ENCODE data around the gene RTBDN. TPM values are rescaled to one million over a fixed set of nuclear protein-coding genes. Genes with fewer than 3 reads are reported as not detected.
A peak's percentile ranks its signal among the peaks of the same experiment; 100 is the strongest.

Gene RTBDN
- total and polyA plus RNA-seq, 2 of the 8 experiments (the other 6 are each of a cell fraction or from before 2014, with no cell fraction given), result 4.0 to 4.8 TPM

DNA sequence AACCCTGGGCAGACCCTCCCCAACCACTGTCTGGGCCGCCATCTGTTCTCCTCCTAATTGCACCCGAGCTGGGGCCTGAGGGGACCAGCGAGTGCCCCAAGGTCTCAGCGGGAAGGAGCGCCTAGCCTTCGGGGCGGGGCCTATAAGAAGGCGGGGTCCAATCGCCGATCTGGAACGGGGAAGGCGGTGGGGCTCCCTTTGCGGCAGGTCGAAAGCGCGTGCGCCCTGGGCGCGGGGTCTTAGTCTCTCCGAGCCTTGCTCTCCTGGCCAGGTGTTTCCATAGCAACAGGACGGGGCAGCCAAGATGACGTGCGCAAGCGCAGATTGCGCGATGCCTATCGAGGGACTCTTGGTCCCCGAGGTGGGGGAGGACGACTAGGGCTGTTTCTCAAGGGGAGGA is 6.7 kb upstream of the RTBDN start (continued):
- peak; percentile 23; the same call in 1 of the 2 replicates for TF ChIP-seq SP4 (IDR thresholded peaks at IDR 0.05; ENCODE audit: low read length)
- no peak; a peak in 1 of 4 replicates for TF ChIP-seq SIN3A (conservative IDR thresholded peaks at IDR 0.05 in 1 of 2, IDR thresholded peaks at IDR 0.05 in 1 of 2; ENCODE audit: low read depth in 1 of 2, low read length in 2 of 2)
- TF ChIP-seq CBX8 (IDR thresholded peaks at IDR 0.05; ENCODE audit: borderline replicate concordance, low read depth, low read length), result no peak
- no peak for TF ChIP-seq CHD2 (IDR thresholded peaks at IDR 0.05; ENCODE audit: low read length)
- no peak for TF ChIP-seq KDM4A (IDR thresholded peaks at IDR 0.05; ENCODE audit: low read depth, low read length, severe bottlenecking)
- TF ChIP-seq CEBPB (IDR thresholded peaks at IDR 0.05; ENCODE audit: low read depth, low read length), result no peak
- TF ChIP-seq SIX5 (IDR thresholded peaks at IDR 0.05; ENCODE audit: low read depth, low read length), result no peak
- TF ChIP-seq CTBP2 (IDR thresholded peaks at IDR 0.05; ENCODE audit: borderline replicate concordance, insufficient read depth, insufficient read length, low read length), result no peak
- no peak for TF ChIP-seq RAD21 (IDR thresholded peaks at IDR 0.05 in 1 of 2, conservative IDR thresholded peaks at IDR 0.05 in 1 of 2; ENCODE audit: low read depth in 2 of 2, low read length in 2 of 2)
- TF ChIP-seq EP300 (IDR thresholded peaks at IDR 0.05; ENCODE audit: borderline replicate concordance in 1 of 2, low read depth in 2 of 2, low read length in 2 of 2), result no peak
- no peak for TF ChIP-seq SUZ12 (IDR thresholded peaks at IDR 0.05; ENCODE audit: low read length)
- TF ChIP-seq JUND (IDR thresholded peaks at IDR 0.05; ENCODE audit: low read length), result no peak
- TF ChIP-seq JUN (IDR thresholded peaks at IDR 0.05; ENCODE audit: low read depth, low read length), result no peak
- TF ChIP-seq SIRT6 (IDR thresholded peaks at IDR 0.05; ENCODE audit: low read length), result no peak
- TF ChIP-seq, protein P1, sequence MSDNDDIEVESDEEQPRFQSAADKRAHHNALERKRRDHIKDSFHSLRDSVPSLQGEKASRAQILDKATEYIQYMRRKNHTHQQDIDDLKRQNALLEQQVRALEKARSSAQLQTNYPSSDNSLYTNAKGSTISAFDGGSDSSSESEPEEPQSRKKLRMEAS (IDR thresholded peaks at IDR 0.05), result peak; percentile 62
- no peak for TF ChIP-seq NANOG (IDR thresholded peaks at IDR 0.05; ENCODE audit: insufficient read depth, low read depth, low read length, poor library complexity, severe bottlenecking)
- TF ChIP-seq NRF1 (IDR thresholded peaks at IDR 0.05; ENCODE audit: low read depth, low read length), result peak; percentile 81
- TF ChIP-seq EZH2 (IDR thresholded peaks at IDR 0.05; ENCODE audit: low read depth, low read length, severe bottlenecking), result no peak
- TF ChIP-seq, protein P2, sequence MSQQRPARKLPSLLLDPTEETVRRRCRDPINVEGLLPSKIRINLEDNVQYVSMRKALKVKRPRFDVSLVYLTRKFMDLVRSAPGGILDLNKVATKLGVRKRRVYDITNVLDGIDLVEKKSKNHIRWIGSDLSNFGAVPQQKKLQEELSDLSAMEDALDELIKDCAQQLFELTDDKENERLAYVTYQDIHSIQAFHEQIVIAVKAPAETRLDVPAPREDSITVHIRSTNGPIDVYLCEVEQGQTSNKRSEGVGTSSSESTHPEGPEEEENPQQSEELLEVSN (IDR thresholded peaks at IDR 0.05), result peak; percentile 31; the same call in 1 of the 2 replicates
- no peak for TF ChIP-seq RBBP5 (IDR thresholded peaks at IDR 0.05; ENCODE audit: borderline replicate concordance, low read depth, low read length)
- no peak for TF ChIP-seq SAP30 (IDR thresholded peaks at IDR 0.05; ENCODE audit: insufficient read depth, insufficient replicate concordance, low read length)
- no peak for TF ChIP-seq RXRA (IDR thresholded peaks at IDR 0.05; ENCODE audit: insufficient read depth, low read depth, low read length)
- TF ChIP-seq FOSL1 (IDR thresholded peaks at IDR 0.05; ENCODE audit: insufficient read depth, low read depth, low read length), result no peak
- TF ChIP-seq TEAD4 (IDR thresholded peaks at IDR 0.05; ENCODE audit: low read depth, low read length), result no peak

Data from H1 (cell line).